Stimulated activated CD8-positive, alpha-beta memory T cell treated with anti-CD3 and anti-CD28 coated beads, Interleukin-7, amount 100 ng/mL, for 4 hours (primary cell): ENCODE results near the gene DIO3.

ENCODE experiments used
- DNase-seq, 2 donors: peaks; one replicate each; pipeline ENCODE4 v3.0.0-alpha.2; 2020; ENCODE audit warnings: low read depth in 2 of 2

DIO3 gene

GRCh38 chr14:101598571-101599233 is 37.4 kb downstream of the DIO3 start:
- no peak for DNase-seq

GRCh38 chr14:101599234-101599885 is 38.1 kb downstream of the DIO3 start:
- DNase-seq: no peak

GRCh38 chr14:101600336-101600890 is 39.1 kb downstream of the DIO3 start:
- no peak for DNase-seq

- no peak for DNase-seq
Observed at GRCh38 chr14:101600891-101601605, 39.8 kb downstream of the DIO3 start.

- DNase-seq: no peak
Observed at GRCh38 chr14:101601606-101602465, 40.5 kb downstream of the DIO3 start.

- DNase-seq: no peak
Observed at GRCh38 chr14:101602466-101602840, 41.2 kb downstream of the DIO3 start.

GRCh38 chr14:101603096-101603495 is 41.8 kb downstream of the DIO3 start:
- DNase-seq: no peak

- no peak for DNase-seq
Observed at GRCh38 chr14:101604228-101604934, 43.1 kb downstream of the DIO3 start.

- DNase-seq: no peak
Observed at GRCh38 chr14:101604935-101605780, 43.9 kb downstream of the DIO3 start.

GRCh38 chr14:101605836-101606235 is 44.5 kb downstream of the DIO3 start:
- no peak for DNase-seq
